Inferior parietal cortex (tissue), 1 donor: ENCODE results near the gene SDF4.
"Not testable (repeated sequence)": the region's sequence is repeated elsewhere in the genome, so short reads cannot be mapped to it uniquely, and the experiment has no call there.

Experiments used
- DNase-seq: peaks from one replicate; pipeline ENCODE4 v3.0.0-alpha.2; 2016; ENCODE audit errors: extremely low spot score

The SDF4 gene

GRCh38 chr1:1259540-1259939 lies 27.7 kb upstream of the SDF4 start:
- DNase-seq: no peak

- no peak for DNase-seq
These were observed 27.3 kb upstream of the SDF4 start for GRCh38 chr1:1259119-1259488.

- DNase-seq: no peak
These were observed 25.4 kb upstream of the SDF4 start for GRCh38 chr1:1256956-1257871.

- DNase-seq: no peak
These were observed 23.8 kb upstream of the SDF4 start for GRCh38 chr1:1255611-1256010.

- DNase-seq: no peak
These were observed 23.3 kb upstream of the SDF4 start for GRCh38 chr1:1255078-1255477.

GRCh38 chr1:1254667-1254998 lies 22.8 kb upstream of the SDF4 start:
- DNase-seq: no peak

GRCh38 chr1:1253972-1254666 lies 22.3 kb upstream of the SDF4 start:
- no peak for DNase-seq

GRCh38 chr1:1253314-1253713 lies 21.5 kb upstream of the SDF4 start:
- no peak for DNase-seq

GRCh38 chr1:1250786-1251284 lies 19.0 kb upstream of the SDF4 start:
- DNase-seq: no peak

GRCh38 chr1:1248009-1248913 lies 16.5 kb upstream of the SDF4 start:
- DNase-seq: not testable (repeated sequence)

GRCh38 chr1:1247341-1247913 lies 15.6 kb upstream of the SDF4 start:
- DNase-seq: no peak

- DNase-seq: no peak
These were observed 15.0 kb upstream of the SDF4 start, which contains the start of gene C1QTNF12 for GRCh38 chr1:1246577-1247340. Gene C1QTNF12, minus strand, starts transcription at chr1:1246722. Its CDS starts 32 bp downstream, at chr1:1246690.

- DNase-seq: no peak
These were observed 14.2 kb upstream of the SDF4 start for GRCh38 chr1:1245817-1246576.

- DNase-seq: no peak
These were observed 13.5 kb upstream of the SDF4 start for GRCh38 chr1:1245178-1245816.

GRCh38 chr1:1244192-1244811 lies 12.5 kb upstream of the SDF4 start:
- no peak for DNase-seq

- DNase-seq: no peak
These were observed 12.0 kb upstream of the SDF4 start for GRCh38 chr1:1243807-1244191.

- DNase-seq: no peak
These were observed 11.5 kb upstream of the SDF4 start for GRCh38 chr1:1243266-1243660.

GRCh38 chr1:1242461-1243265 lies 10.9 kb upstream of the SDF4 start:
- no peak for DNase-seq
